HEK293T (cell line): ENCODE measurements around the gene TSPO2.

Source experiments
- BHLHE40 ChIP-seq: fragments of 450-650 bp; IDR thresholded peaks from 2 replicates; pipeline ENCODE4 v1.6.1; 2016; ENCODE audit warnings: mild to moderate bottlenecking, moderate library complexity, borderline replicate concordance
- PKNOX1 ChIP-seq: fragments of 450-650 bp; IDR thresholded peaks from 2 replicates; pipeline ENCODE4 v1.6.1; 2016
- SUZ12 ChIP-seq: fragments of 450-650 bp; IDR thresholded peaks from 2 replicates; pipeline ENCODE4 v1.6.1; 2016; ENCODE audit warnings: mild to moderate bottlenecking

DNA sequence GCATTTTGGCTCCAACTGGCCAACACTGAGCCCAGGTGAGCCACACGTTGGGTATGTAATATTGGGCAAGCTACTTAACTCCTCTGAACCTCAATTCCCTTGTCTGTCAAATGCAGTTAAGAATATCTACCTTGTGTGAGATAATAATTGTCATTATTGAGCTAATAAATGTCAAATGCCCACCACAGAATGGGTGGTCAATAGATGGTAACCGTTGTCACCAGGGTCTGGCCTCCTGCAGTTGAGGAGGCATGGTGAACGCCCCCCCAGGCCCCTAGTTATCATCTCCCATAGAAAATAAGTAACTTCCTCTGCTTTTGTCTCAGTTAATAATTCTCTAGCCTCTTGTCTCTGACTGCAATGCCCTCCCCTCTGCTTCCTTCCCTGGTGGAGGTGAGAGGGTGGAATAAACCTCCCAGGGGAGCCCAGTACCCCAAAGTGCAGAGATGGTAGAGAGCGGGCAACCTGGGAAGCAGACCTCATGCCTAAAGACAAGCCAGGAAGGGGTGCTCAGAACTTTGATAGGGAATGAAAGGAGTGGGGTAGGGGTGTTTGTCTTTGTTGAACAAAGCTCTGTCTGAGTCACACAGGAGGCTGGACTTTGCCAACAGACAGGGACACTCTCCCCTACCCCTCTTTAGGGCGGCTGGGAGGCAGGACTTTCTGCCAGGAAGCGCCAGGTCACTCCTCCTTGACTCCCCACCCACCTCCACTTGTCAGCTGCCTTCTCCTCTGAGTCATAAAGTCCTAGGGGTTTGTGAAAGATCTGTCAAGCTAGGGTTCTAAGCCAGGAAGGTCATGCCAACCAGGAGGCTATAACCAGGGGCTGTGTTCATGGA lies 1.9 kb upstream of the TSPO2 start:
- no peak for TF ChIP-seq SUZ12
- no peak for TF ChIP-seq BHLHE40
- no peak for TF ChIP-seq PKNOX1
